ENCODE data around the gene NKPD1.

DNA sequence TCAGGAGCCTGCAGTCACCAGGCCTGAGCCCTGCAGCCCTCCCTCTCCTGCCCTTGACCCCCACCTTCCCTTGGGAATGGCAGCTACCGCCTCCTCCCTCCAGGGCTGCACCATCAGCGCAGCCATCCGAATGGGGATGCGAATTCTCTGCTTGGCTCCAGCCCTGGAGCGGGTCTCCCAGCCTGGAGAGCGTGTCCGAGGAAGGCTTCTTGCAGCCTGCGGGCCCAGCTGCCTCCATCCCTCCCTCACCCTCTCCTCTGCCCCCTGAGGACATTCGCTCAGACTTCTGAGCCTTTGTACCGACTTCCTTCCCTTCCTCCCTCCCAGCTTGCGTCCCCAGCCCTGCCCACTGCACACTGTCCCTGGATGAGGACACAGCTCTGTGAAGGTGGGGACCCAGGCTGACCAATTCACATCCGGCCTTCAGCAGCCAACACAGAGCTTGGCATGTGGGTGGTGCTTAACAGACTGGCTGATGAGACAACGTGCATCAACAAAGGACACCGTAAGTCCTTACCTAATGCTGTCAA lies 6.0 kb upstream of the NKPD1 start:
- TF ChIP-seq EZH2 (IDR thresholded peaks at IDR 0.05; ENCODE audit: insufficient read depth, poor library complexity, severe bottlenecking) (no peak), EZH2phosphoT487 (IDR thresholded peaks at IDR 0.05; ENCODE audit: insufficient read depth, low read depth) (no peak)

All from GM23248 (cell line).